ENCODE results near the gene CALD1. TPM values are rescaled to one million over a fixed set of nuclear protein-coding genes. Genes with fewer than 3 reads are reported as not detected.

Gene CALD1
- total and polyA plus RNA-seq, 4 experiments from 2014 or later = 0.13 TPM; not detected in 3

DNA sequence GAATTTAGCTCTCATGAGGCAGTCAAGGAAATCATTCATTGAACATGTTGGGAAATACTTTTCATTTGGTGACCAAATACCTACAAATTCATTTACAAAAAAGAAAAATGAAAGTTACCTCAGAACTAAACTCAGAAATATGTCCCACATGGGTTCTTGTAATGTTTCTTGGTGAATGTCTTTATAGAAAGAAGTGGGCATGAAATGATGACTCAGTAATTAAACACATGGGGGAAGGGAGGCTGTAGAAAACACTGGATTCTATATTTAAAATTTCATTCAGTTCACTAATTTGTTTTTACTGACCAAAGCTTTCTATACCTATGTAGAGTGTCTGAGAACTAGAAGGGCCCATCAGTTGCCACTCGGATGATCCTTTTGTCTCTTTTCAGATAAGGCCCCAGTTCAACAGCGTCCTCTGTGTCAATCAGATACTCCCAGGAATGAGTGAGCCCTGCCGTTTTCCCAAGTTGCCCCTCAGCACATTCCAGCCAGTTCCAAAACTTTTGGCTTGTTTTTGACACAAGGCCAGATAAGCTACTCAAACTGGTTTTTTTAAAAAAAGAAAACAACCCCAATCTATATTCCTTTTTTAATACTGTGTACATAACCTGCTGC is 157.6 kb downstream of the CALD1 start:
- ChIA-PET POLR2A (ENCODE audit: partially characterized antibody) (no interaction called here), CTCF (ENCODE audit: partially characterized antibody) (no interaction called here)
- H3K4me1 ChIP-seq (ENCODE audit: insufficient read depth, low read length) = no peaks in the 10 kb centered on the region
- H3K27ac Mint-ChIP-seq = no peak overlapping the region
- H3K36me3 Mint-ChIP-seq = no peaks in the 10 kb centered on the region
- H3K27me3 Mint-ChIP-seq = peaks cover 2 to 3% of the 10 kb centered on the region in 2 donors
- no peaks in the 10 kb centered on the region for H3K27me3 ChIP-seq (ENCODE audit: insufficient read depth, low read length)
- H3K27ac ChIP-seq (ENCODE audit: low read depth, low read length) = no peak overlapping the region
- H3K9me3 Mint-ChIP-seq = peaks cover 0 to 1% (median 0%) of the 10 kb centered on the region in 8 donors
- H3K9me3 ChIP-seq (ENCODE audit: control insufficient read depth in 1 of 2, low read length in 2 of 2) = no peaks in the 10 kb centered on the region
- DNase-seq = no peak
- peaks cover 8 to 11% (median 9%) of the 10 kb centered on the region in 4 donors for H3K4me1 Mint-ChIP-seq
- intact Hi-C loops (cut with micrococcal nuclease) = no loop called here
- H3K4me3 Mint-ChIP-seq = no peak overlapping the region
- no peak overlapping the region for H3K4me3 ChIP-seq (ENCODE audit: low read length in 2 of 2)
- H3K36me3 ChIP-seq (ENCODE audit: insufficient read depth, low read length) = no peaks in the 10 kb centered on the region

DNA sequence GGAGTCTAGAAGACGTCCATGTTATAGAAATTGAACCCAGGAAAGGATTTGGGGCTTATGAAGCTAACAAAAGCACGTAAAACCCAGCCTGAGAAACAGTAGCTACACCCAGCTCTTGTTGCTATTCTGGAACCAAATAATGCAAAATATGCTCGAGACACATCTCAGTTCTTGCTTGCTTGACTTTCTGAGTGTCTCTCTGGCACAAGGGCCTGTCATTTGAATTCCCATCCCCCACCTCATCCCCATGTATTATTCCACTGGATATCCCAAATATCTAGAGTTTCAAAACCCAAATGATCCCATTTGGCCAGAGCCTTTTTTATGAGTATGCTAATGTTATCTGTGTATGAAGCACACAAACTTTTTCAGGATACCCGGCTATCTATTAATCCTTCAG is 158.7 kb downstream of the CALD1 start:
- Mint-ChIP-seq H3K4me1 (peaks cover 4 to 8% (median 6%) of the 10 kb centered on the region in 4 donors), H3K36me3 (no peaks in the 10 kb centered on the region), H3K27me3 (peaks cover 1 to 3% of the 10 kb centered on the region in 2 donors), H3K9me3 (peaks cover 0 to 1% (median 0%) of the 10 kb centered on the region in 8 donors), H3K4me3 (no peak overlapping the region), H3K27ac (no peak overlapping the region)
- intact Hi-C loops (cut with micrococcal nuclease) = no loop called here
- Histone ChIP-seq H3K27me3 (ENCODE audit: insufficient read depth, low read length) (no peaks in the 10 kb centered on the region), H3K36me3 (ENCODE audit: insufficient read depth, low read length) (no peaks in the 10 kb centered on the region), H3K4me1 (ENCODE audit: insufficient read depth, low read length) (no peaks in the 10 kb centered on the region), H3K4me3 (ENCODE audit: low read length in 2 of 2) (no peak overlapping the region), H3K27ac (ENCODE audit: low read depth, low read length) (no peak overlapping the region), H3K9me3 (ENCODE audit: control insufficient read depth in 1 of 2, low read length in 2 of 2) (no peaks in the 10 kb centered on the region)
- POLR2A ChIA-PET (ENCODE audit: partially characterized antibody) = no interaction called here
- no peak for DNase-seq
- CTCF ChIA-PET (ENCODE audit: partially characterized antibody) = interaction anchor here (1.0 kb wide), 1 partner anchor 49 kb away, joined by 3 read pairs; no protein-coding TSS in a partner anchor

DNA sequence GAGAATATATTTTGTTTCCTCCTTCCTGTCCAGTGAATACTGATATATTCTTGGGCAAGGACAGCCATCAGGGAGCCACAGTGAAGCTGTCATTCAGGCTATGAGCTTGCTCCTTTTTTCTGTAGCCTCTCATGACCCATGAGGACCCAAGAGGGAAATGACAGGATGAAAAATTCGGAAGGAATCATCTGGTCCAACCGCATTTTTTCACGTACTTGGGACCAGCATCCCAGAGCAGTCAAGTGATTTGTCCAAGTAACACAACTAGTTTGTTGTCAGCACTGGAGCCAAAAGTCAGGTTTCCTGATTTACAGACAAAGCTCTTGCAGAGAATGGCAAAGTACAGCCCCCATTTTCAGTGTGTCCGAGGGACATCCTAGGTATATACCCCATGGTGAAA is 159.7 kb downstream of the CALD1 start:
- H3K9me3 ChIP-seq (ENCODE audit: control insufficient read depth in 1 of 2, low read length in 2 of 2) = no peaks in the 10 kb centered on the region
- no peaks in the 10 kb centered on the region for H3K27me3 ChIP-seq (ENCODE audit: insufficient read depth, low read length)
- POLR2A ChIA-PET (ENCODE audit: partially characterized antibody) = no interaction called here
- Mint-ChIP-seq H3K9me3 (no peaks in the 10 kb centered on the region), H3K27ac (no peak overlapping the region), H3K36me3 (no peaks in the 10 kb centered on the region), H3K4me1 (no peaks in the 10 kb centered on the region), H3K4me3 (no peak overlapping the region), H3K27me3 (peaks cover 1% of the 10 kb centered on the region in 2 donors)
- CTCF ChIA-PET (ENCODE audit: partially characterized antibody) = interaction anchor here (1.0 kb wide), 1 partner anchor 48 kb away, joined by 3 read pairs; no protein-coding TSS in a partner anchor
- no peak overlapping the region for H3K27ac ChIP-seq (ENCODE audit: low read depth, low read length)
- intact Hi-C loops (cut with micrococcal nuclease) = no loop called here
- DNase-seq = no peak
- no peaks in the 10 kb centered on the region for H3K4me1 ChIP-seq (ENCODE audit: insufficient read depth, low read length)
- H3K36me3 ChIP-seq (ENCODE audit: insufficient read depth, low read length) = no peaks in the 10 kb centered on the region
- no peak overlapping the region for H3K4me3 ChIP-seq (ENCODE audit: low read length in 2 of 2)

- Histone ChIP-seq H3K4me3 (ENCODE audit: low read length in 2 of 2) (no peak overlapping the region), H3K36me3 (ENCODE audit: insufficient read depth, low read length) (no peaks in the 10 kb centered on the region), H3K4me1 (ENCODE audit: insufficient read depth, low read length) (no peaks in the 10 kb centered on the region), H3K9me3 (ENCODE audit: control insufficient read depth in 1 of 2, low read length in 2 of 2) (no peaks in the 10 kb centered on the region), H3K27me3 (ENCODE audit: insufficient read depth, low read length) (no peaks in the 10 kb centered on the region), H3K27ac (ENCODE audit: low read depth, low read length) (no peak overlapping the region)
- H3K27me3 Mint-ChIP-seq = peaks cover 1% of the 10 kb centered on the region in 2 donors
- no peaks in the 10 kb centered on the region for H3K36me3 Mint-ChIP-seq
- intact Hi-C loops (cut with micrococcal nuclease) = no loop called here
- no peak for DNase-seq
- POLR2A ChIA-PET (ENCODE audit: partially characterized antibody) = no interaction called here
- H3K4me1 Mint-ChIP-seq = no peaks in the 10 kb centered on the region
- no peak overlapping the region for H3K27ac Mint-ChIP-seq
- CTCF ChIA-PET (ENCODE audit: partially characterized antibody) = no interaction called here
- H3K4me3 Mint-ChIP-seq = no peak overlapping the region
- no peaks in the 10 kb centered on the region for H3K9me3 Mint-ChIP-seq
Observed at GRCh38 chr7:134940729-134941128, 161.3 kb downstream of the CALD1 start.

- H3K9me3 Mint-ChIP-seq = no peaks in the 10 kb centered on the region
- H3K27ac ChIP-seq (ENCODE audit: low read depth, low read length) = no peak overlapping the region
- H3K4me1 ChIP-seq (ENCODE audit: insufficient read depth, low read length) = no peaks in the 10 kb centered on the region
- H3K27me3 ChIP-seq (ENCODE audit: insufficient read depth, low read length) = no peaks in the 10 kb centered on the region
- no peak overlapping the region for H3K4me3 ChIP-seq (ENCODE audit: low read length in 2 of 2)
- H3K27me3 Mint-ChIP-seq = peaks cover 1% of the 10 kb centered on the region in 2 donors
- H3K4me3 Mint-ChIP-seq = no peak overlapping the region
- CTCF ChIA-PET (ENCODE audit: partially characterized antibody) = no interaction called here
- no peaks in the 10 kb centered on the region for H3K36me3 ChIP-seq (ENCODE audit: insufficient read depth, low read length)
- intact Hi-C loops (cut with micrococcal nuclease) = no loop called here
- DNase-seq = no peak
- H3K9me3 ChIP-seq (ENCODE audit: control insufficient read depth in 1 of 2, low read length in 2 of 2) = no peaks in the 10 kb centered on the region
- POLR2A ChIA-PET (ENCODE audit: partially characterized antibody) = no interaction called here
- H3K4me1 Mint-ChIP-seq = peaks cover 0 to 3% (median 3%) of the 10 kb centered on the region in 4 donors
- no peak overlapping the region for H3K27ac Mint-ChIP-seq
- H3K36me3 Mint-ChIP-seq = no peaks in the 10 kb centered on the region
Observed at GRCh38 chr7:134941185-134941900, 161.9 kb downstream of the CALD1 start.

GRCh38 chr7:134941952-134942351 is 162.5 kb downstream of the CALD1 start:
- Mint-ChIP-seq H3K4me3 (no peak overlapping the region), H3K36me3 (no peaks in the 10 kb centered on the region), H3K27me3 (peaks cover 1% of the 10 kb centered on the region in 2 donors), H3K4me1 (peaks cover 0 to 5% (median 4%) of the 10 kb centered on the region in 4 donors), H3K9me3 (no peaks in the 10 kb centered on the region), H3K27ac (no peak overlapping the region)
- no peaks in the 10 kb centered on the region for H3K27me3 ChIP-seq (ENCODE audit: insufficient read depth, low read length)
- H3K4me1 ChIP-seq (ENCODE audit: insufficient read depth, low read length) = no peaks in the 10 kb centered on the region
- H3K4me3 ChIP-seq (ENCODE audit: low read length in 2 of 2) = no peak overlapping the region
- ChIA-PET CTCF (ENCODE audit: partially characterized antibody) (interaction anchor here (1.5 kb wide), 1 partner anchor 190 kb away, joined by 4 read pairs; no protein-coding TSS in a partner anchor), POLR2A (ENCODE audit: partially characterized antibody) (no interaction called here)
- DNase-seq = no peak
- H3K9me3 ChIP-seq (ENCODE audit: control insufficient read depth in 1 of 2, low read length in 2 of 2) = no peaks in the 10 kb centered on the region
- intact Hi-C loops (cut with micrococcal nuclease) = no loop called here
- no peak overlapping the region for H3K27ac ChIP-seq (ENCODE audit: low read depth, low read length)
- no peaks in the 10 kb centered on the region for H3K36me3 ChIP-seq (ENCODE audit: insufficient read depth, low read length)

- H3K27me3 ChIP-seq (ENCODE audit: insufficient read depth, low read length) = no peaks in the 10 kb centered on the region
- ChIA-PET POLR2A (ENCODE audit: partially characterized antibody) (no interaction called here), CTCF (ENCODE audit: partially characterized antibody) (interaction anchor here (1.2 to 1.5 kb wide), 2 partner anchors 191 to 192 kb away, joined by 3 to 4 read pairs; no protein-coding TSS in a partner anchor)
- no peaks in the 10 kb centered on the region for H3K9me3 ChIP-seq (ENCODE audit: control insufficient read depth in 1 of 2, low read length in 2 of 2)
- H3K36me3 ChIP-seq (ENCODE audit: insufficient read depth, low read length) = no peaks in the 10 kb centered on the region
- Mint-ChIP-seq H3K36me3 (no peaks in the 10 kb centered on the region), H3K4me3 (no peak overlapping the region), H3K27me3 (peaks cover 1% of the 10 kb centered on the region in 2 donors), H3K4me1 (peaks cover 0 to 5% (median 4%) of the 10 kb centered on the region in 4 donors), H3K27ac (no peak overlapping the region), H3K9me3 (no peaks in the 10 kb centered on the region)
- no peak overlapping the region for H3K27ac ChIP-seq (ENCODE audit: low read depth, low read length)
- no peak for DNase-seq
- no peaks in the 10 kb centered on the region for H3K4me1 ChIP-seq (ENCODE audit: insufficient read depth, low read length)
- intact Hi-C loops (cut with micrococcal nuclease) = no loop called here
- H3K4me3 ChIP-seq (ENCODE audit: low read length in 2 of 2) = no peak overlapping the region
Observed at GRCh38 chr7:134942690-134943466, 163.4 kb downstream of the CALD1 start.

Data from CD4-positive, alpha-beta memory T cell (primary cell).